ENCODE measurements around the gene HDAC4.

DNA sequence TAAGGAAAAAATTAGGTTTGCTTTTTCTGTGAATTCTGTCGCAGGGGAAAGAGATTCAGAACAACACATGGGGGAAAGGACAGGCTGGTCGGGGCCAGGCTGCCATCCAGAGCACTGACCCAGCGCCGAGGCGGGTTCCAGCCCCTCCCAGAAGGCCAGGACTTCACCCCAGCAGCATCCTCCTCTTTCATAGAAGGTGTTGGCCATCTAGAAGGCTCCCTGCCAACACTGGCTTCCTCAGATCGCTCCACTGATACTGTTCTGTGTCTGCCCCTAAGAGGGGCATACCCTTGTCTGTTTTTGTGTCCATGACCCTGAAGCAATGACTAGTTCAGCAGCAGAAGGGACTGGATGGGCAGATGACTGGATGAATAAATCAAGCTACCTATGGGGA is 144.5 kb downstream of the HDAC4 start:
- TF ChIP-seq CTCF (IDR thresholded peaks at IDR 0.05) (no peak), POLR2A (IDR thresholded peaks at IDR 0.05) (no peak), POLR2AphosphoS5 (IDR thresholded peaks at IDR 0.05) (no peak)

All from stomach (tissue), 4 donors.